B cell (primary cell): ENCODE results near the gene GRAMD2A. TPM values are rescaled to one million over a fixed set of nuclear protein-coding genes. Genes with fewer than 3 reads are reported as not detected.
A peak's percentile ranks its signal among the peaks of the same experiment; 100 is the strongest.

Source experiments
- ATAC-seq: fragments of 200-7000 bp; cut with Tn5 transposase; one replicate; pipeline ENCODE4 v1.10.0; 2021; ENCODE audit warnings: low read depth, mild to moderate bottlenecking, moderate number of reproducible peaks, moderate library complexity
- CTCF ChIA-PET: fragments of 350-600 bp; sonication (Branson Sonifier 250); formaldehyde crosslinking; loops from one replicate; lab custom pipeline; 2021; ENCODE audit warnings: antibody characterized with exemption, inconsistent platforms; lab: Charles Lee
- POLR2A ChIA-PET: fragments of 350-600 bp; sonication (Branson Sonifier 250); formaldehyde crosslinking; loops from one replicate; lab custom pipeline; 2021; ENCODE audit warnings: antibody characterized with exemption; lab: Charles Lee
- DNase-seq: peaks from one replicate; pipeline ENCODE4 v3.0.0; 2013
- H2AFZ ChIP-seq: 2 replicates; pipeline ENCODE4 v1.6.1; 2012; ENCODE audit warnings: mild to moderate bottlenecking, low read depth, low read length; ENCODE audit not compliant: insufficient read depth, poor library complexity, severe bottlenecking
- H3K27ac ChIP-seq, 2 donors: 1 replicate in 1 of 2; 2 replicates in 1 of 2; pipeline ENCODE4 v1.5.1; 2012 to 2013; ENCODE audit warnings: low read length in 2 of 2, mild to moderate bottlenecking in 2 of 2, moderate library complexity in 1 of 2
- H3K27me3 ChIP-seq, 4 experiments: fragments of 200-600 bp in 1 of 4; sonication (generic) in 1 of 4; replicated peaks in 1 of 4; 1 replicate in 2 of 4; 2 replicates in 2 of 4; pipeline versions ENCODE4 v1.6.1 to v1.7.0; 2013 to 2016; ENCODE audit warnings: low read length in 3 of 4, mild to moderate bottlenecking in 2 of 4, mixed read lengths in 1 of 4, moderate library complexity in 1 of 4; ENCODE audit not compliant: insufficient read depth in 4 of 4, control insufficient read depth in 3 of 4; ENCODE audit errors: control extremely low read depth in 1 of 4
- H3K36me3 ChIP-seq, 2 experiments: replicated peaks in 1 of 2; 1 replicate in 1 of 2; 2 replicates in 1 of 2; pipeline versions ENCODE4 v1.6.1 to v1.7.1; 2013; ENCODE audit warnings: low read length in 1 of 2; ENCODE audit not compliant: insufficient read depth in 2 of 2, control insufficient read depth in 1 of 2; ENCODE audit errors: control extremely low read depth in 1 of 2, extremely low read depth in 1 of 2
- H3K4me1 ChIP-seq, 2 donors: fragments of 200-600 bp in 1 of 2; sonication (generic) in 1 of 2; 1 replicate in 1 of 2; 2 replicates in 1 of 2; pipeline versions ENCODE4 v1.5.1 to v1.6.1; 2013 to 2017; ENCODE audit warnings: low read length in 2 of 2; ENCODE audit not compliant: control insufficient read depth in 2 of 2, insufficient read depth in 2 of 2
- H3K4me2 ChIP-seq: replicated peaks from 2 replicates; pipeline ENCODE3; 2012; ENCODE audit warnings: mild to moderate bottlenecking, low read depth, low read length; ENCODE audit not compliant: poor library complexity, severe bottlenecking
- H3K4me3 ChIP-seq, 5 experiments: fragments of 200-600 bp in 1 of 5; sonication (generic) in 1 of 5; 1 replicate in 3 of 5; 2 replicates in 2 of 5; pipeline versions ENCODE4 v1.5.1 to v1.7.0; 2011 to 2016; ENCODE audit warnings: low read length in 4 of 5, mild to moderate bottlenecking in 4 of 5, low read depth in 2 of 5, control low read depth in 1 of 5, moderate library complexity in 1 of 5; ENCODE audit not compliant: insufficient read depth in 1 of 5; ENCODE audit errors: control extremely low read depth in 1 of 5, extremely low read depth in 1 of 5
- H3K79me2 ChIP-seq: fragments of 200-600 bp; sonication (generic); one replicate; pipeline ENCODE4 v1.6.0; 2016; ENCODE audit warnings: low read length; ENCODE audit not compliant: control insufficient read depth, insufficient read depth
- H3K9ac ChIP-seq: fragments of 200-600 bp; sonication (generic); 2 replicates; pipeline ENCODE4 v1.6.1; 2017; ENCODE audit warnings: mild to moderate bottlenecking, low read length, moderate library complexity
- H3K9me3 ChIP-seq, 3 donors: one replicate each; pipeline versions ENCODE4 v1.6.1 to v1.7.1; 2013; ENCODE audit warnings: low read length in 2 of 3; ENCODE audit not compliant: control insufficient read depth in 2 of 3, insufficient read depth in 1 of 3; ENCODE audit errors: control extremely low read depth in 1 of 3
- H4K20me1 ChIP-seq: 2 replicates; pipeline ENCODE4 v1.6.0; 2012; ENCODE audit warnings: mild to moderate bottlenecking, low read length; ENCODE audit not compliant: insufficient read depth, control insufficient read depth, poor library complexity, severe bottlenecking
- H3K27ac Mint-ChIP-seq: one replicate; pipeline ENCODE4 v1.8.0; 2021; ENCODE audit warnings: mixed read lengths
- H3K27me3 Mint-ChIP-seq: one replicate; pipeline ENCODE4 v1.8.0; 2021; ENCODE audit warnings: mixed read lengths
- H3K4me1 Mint-ChIP-seq: one replicate; pipeline ENCODE4 v1.8.0; 2021; ENCODE audit warnings: mixed read lengths
- H3K4me3 Mint-ChIP-seq: one replicate; pipeline ENCODE4 v1.8.0; 2021; ENCODE audit warnings: mixed read lengths
- H3K9me3 Mint-ChIP-seq: one replicate; pipeline ENCODE4 v1.8.0; 2022; ENCODE audit warnings: mixed read lengths; ENCODE audit not compliant: insufficient read depth
- EZH2 ChIP-seq: IDR thresholded peaks from 2 replicates; pipeline ENCODE4 v1.6.1; 2012; ENCODE audit warnings: borderline replicate concordance, low read depth, mild to moderate bottlenecking, moderate library complexity, low read length; ENCODE audit not compliant: insufficient read depth, poor library complexity, severe bottlenecking
- WGBS: methylation state at CpG from one replicate; pipeline ENCODE4 v1.1.5; 2013; ENCODE audit warnings: missing lambda C conversion rate; ENCODE audit not compliant: insufficient coverage; 5-methylcytosine and 5-hydroxymethylcytosine counted together
- intact Hi-C: fragments of 100-400 bp; cut with micrococcal nuclease; formaldehyde crosslinking; loops from one replicate; pipeline ENCODE4 v1.10.0; 2022
- polyA plus RNA-seq: library from polyadenylated mRNA; depleted of rRNA; stranded (reverse); fragments of >200 nt; gene quantifications from 2 replicates; pipeline ENCODE4 v1.2.3, GENCODE V29; 2012
- total RNA-seq, 2 donors: library from RNA; stranded (reverse); fragments of 120-200 nt in 1 of 2; gene quantifications; 1 replicate in 1 of 2; 2 replicates in 1 of 2; pipeline versions ENCODE4 v1.2.3 to v1.2.4, GENCODE V29; 2013 to 2022
- TF ChIP-seq, protein P1 (sequence below): fragments of 200-600 bp; IDR thresholded peaks from one replicate; pipeline ENCODE4 v1.8.0; 2022; ENCODE audit warnings: antibody characterized with exemption, mild to moderate bottlenecking

Gene GRAMD2A
- total and polyA plus RNA-seq, 2 donors (not counting 1 experiment from before 2014, with no cell fraction given), result not detected

DNA sequence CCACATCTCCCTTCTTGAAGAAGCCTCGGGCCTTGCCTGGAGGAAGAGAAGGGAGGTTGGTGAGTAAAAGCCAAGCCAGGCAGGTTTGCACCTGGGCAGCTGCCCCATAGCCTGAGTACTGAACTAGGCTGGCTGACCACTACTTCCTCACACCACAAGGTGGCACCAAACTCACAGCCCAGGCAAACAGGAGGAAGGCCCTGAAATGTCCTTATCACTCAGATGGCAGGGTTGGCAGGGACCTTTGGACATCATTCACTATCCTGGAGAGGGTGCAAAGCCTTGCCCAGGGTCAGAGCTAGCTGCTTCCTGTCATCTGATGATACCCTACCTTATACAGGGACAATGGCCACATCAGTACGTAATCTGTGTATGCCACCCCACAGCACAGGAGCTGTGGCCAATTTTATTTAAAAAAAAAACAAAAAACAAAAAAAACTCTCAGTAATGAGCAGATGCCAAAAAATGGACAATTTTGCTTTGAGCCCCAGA, 2.2 kb upstream of the GRAMD2A start:
- Histone ChIP-seq H2AFZ (no peak overlapping the region), H3K4me1 (peaks cover 6 to 10% of the 10 kb centered on the region in 2 donors), H3K27ac (no peak overlapping the region), H3K4me2 (no peak overlapping the region), H3K9ac (no peak overlapping the region), H3K27me3 (peaks cover 0 to 26% (median 5%) of the 10 kb centered on the region in 4 experiments), H3K36me3 (peaks cover 22 to 64% of the 10 kb centered on the region in 2 experiments), H4K20me1 (peaks cover 18% of the 10 kb centered on the region), H3K4me3 (no peak overlapping the region), H3K9me3 (no peaks in the 10 kb centered on the region), H3K79me2 (no peaks in the 10 kb centered on the region)
- Mint-ChIP-seq H3K4me3 (no peak overlapping the region), H3K27me3 (peaks cover 16% of the 10 kb centered on the region), H3K9me3 (no peaks in the 10 kb centered on the region), H3K27ac (no peak overlapping the region), H3K4me1 (peaks cover 29% of the 10 kb centered on the region)
- POLR2A ChIA-PET, result interaction anchor here (1.3 kb wide), 1 partner anchor 136 kb away, joined by 3 read pairs; no protein-coding TSS in a partner anchor
- peak; percentile 79 for ATAC-seq
- intact Hi-C loops, result loop anchor here (1.0 to 5.0 kb wide), 4 partner anchors 29 to 333 kb away; partner anchors contain the start of genes HEXA and PARP6
- DNase-seq, result peak; percentile 82
- CTCF ChIA-PET, result interaction anchor here (0.6 to 9.5 kb wide), 26 partner anchors 9 to 1976 kb away, joined by 3 to 137 read pairs (median 4); partner anchors contain the start of gene PKM
- 17% methylated on average over 1 of the region's 2 CpGs for WGBS
- TF ChIP-seq EZH2, result no peak
- TF ChIP-seq, protein P1, sequence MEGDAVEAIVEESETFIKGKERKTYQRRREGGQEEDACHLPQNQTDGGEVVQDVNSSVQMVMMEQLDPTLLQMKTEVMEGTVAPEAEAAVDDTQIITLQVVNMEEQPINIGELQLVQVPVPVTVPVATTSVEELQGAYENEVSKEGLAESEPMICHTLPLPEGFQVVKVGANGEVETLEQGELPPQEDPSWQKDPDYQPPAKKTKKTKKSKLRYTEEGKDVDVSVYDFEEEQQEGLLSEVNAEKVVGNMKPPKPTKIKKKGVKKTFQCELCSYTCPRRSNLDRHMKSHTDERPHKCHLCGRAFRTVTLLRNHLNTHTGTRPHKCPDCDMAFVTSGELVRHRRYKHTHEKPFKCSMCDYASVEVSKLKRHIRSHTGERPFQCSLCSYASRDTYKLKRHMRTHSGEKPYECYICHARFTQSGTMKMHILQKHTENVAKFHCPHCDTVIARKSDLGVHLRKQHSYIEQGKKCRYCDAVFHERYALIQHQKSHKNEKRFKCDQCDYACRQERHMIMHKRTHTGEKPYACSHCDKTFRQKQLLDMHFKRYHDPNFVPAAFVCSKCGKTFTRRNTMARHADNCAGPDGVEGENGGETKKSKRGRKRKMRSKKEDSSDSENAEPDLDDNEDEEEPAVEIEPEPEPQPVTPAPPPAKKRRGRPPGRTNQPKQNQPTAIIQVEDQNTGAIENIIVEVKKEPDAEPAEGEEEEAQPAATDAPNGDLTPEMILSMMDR, result peak; percentile 89

DNA sequence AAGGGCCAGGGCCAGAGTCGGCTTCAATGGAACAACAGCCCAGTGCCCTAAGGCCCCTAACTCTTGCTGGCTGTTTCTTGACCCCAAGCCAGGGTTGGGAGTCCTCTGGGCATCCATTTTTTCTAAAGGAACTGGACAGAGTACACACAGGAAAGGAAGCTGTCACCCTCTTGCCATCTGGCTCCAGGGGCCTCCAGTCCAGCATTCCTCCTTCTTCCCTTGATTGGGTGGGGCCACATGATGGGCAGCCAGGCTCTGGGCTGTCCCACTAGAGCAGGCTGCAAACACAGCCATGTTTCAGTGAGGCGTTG, 1.6 kb upstream of the GRAMD2A start:
- H3K4me1 ChIP-seq, result peaks cover 6 to 10% of the 10 kb centered on the region in 2 donors
- H3K27ac ChIP-seq, result no peak overlapping the region
- peaks cover 17 to 58% of the 10 kb centered on the region in 2 experiments for H3K36me3 ChIP-seq
- ChIA-PET CTCF (interaction anchor here (1.1 to 9.5 kb wide), 17 partner anchors 9 to 332 kb away, joined by 3 to 137 read pairs (median 5); partner anchors contain the start of genes HEXA and PKM), POLR2A (interaction anchor here (1.3 kb wide), 1 partner anchor 137 kb away, joined by 3 read pairs; no protein-coding TSS in a partner anchor)
- no peaks in the 10 kb centered on the region for H3K9me3 Mint-ChIP-seq
- H3K4me2 ChIP-seq, result no peak overlapping the region
- peaks cover 18% of the 10 kb centered on the region for H4K20me1 ChIP-seq
- no peaks in the 10 kb centered on the region for H3K79me2 ChIP-seq
- H3K4me3 Mint-ChIP-seq, result no peak overlapping the region
- no peak overlapping the region for H3K4me3 ChIP-seq
- peaks cover 19% of the 10 kb centered on the region for H3K27me3 Mint-ChIP-seq
- H3K4me1 Mint-ChIP-seq, result peaks cover 29% of the 10 kb centered on the region
- H2AFZ ChIP-seq, result no peak overlapping the region
- TF ChIP-seq EZH2, result no peak
- TF ChIP-seq, protein P1, result no peak
- intact Hi-C loops, result loop anchor here (1.0 to 5.0 kb wide), 4 partner anchors 29 to 333 kb away; partner anchors contain the start of genes HEXA and PARP6
- no peak for ATAC-seq
- 100% methylated on average over 2 of the region's 2 CpGs for WGBS
- no peak overlapping the region for H3K9ac ChIP-seq
- no peaks in the 10 kb centered on the region for H3K9me3 ChIP-seq
- DNase-seq, result no peak
- H3K27me3 ChIP-seq, result peaks cover 0 to 26% (median 5%) of the 10 kb centered on the region in 4 experiments
- no peak overlapping the region for H3K27ac Mint-ChIP-seq
